K562 (cell line): ENCODE results near the gene ARHGEF25. TPM values are rescaled to one million over a fixed set of nuclear protein-coding genes. Genes with fewer than 3 reads are reported as not detected.

ENCODE experiments used
- ATAC-seq: fragments of 200-7000 bp; cut with Tn5 transposase; 3 replicates; pipeline ENCODE4 v1.9.1; 2020; ENCODE audit warnings: moderate library complexity
- BruUV-seq: library from RNA; stranded (reverse); fragments of 400-500 nt; replicated peaks from 2 replicates; lab custom pipeline; 2021; lab: Mats Ljungman, UMichigan
- CTCF ChIA-PET: fragments of 300-600 bp; formaldehyde crosslinking; extraction: SDS; loops from one replicate; lab custom pipeline; 2021; ENCODE audit warnings: low intra/inter-chr PET ratio; lab: Yijun Ruan, JAX
- POLR2A ChIA-PET: fragments of 300-600, 350-650 bp; sonication (Branson Sonifier 250); formaldehyde crosslinking; extraction: SDS; loops from one replicate; lab custom pipeline; 2021; ENCODE audit warnings: antibody characterized with exemption, inconsistent platforms; lab: Yijun Ruan, JAX
- DNase-seq, 4 experiments: peaks; one replicate each; pipeline versions ENCODE4 v3.0.0 to v3.0.0-alpha.2; 2011 to 2018; ENCODE audit warnings: low spot score in 3 of 4, mixed read lengths in 3 of 4; ENCODE audit errors: extremely low read depth in 1 of 4
- FAIRE-seq: peaks from 2 replicates; lab custom pipeline; 2011; peaks lifted over from hg19 to GRCh38; lab: Jason Lieb, UNC
- H2AFZ ChIP-seq: 2 replicates; pipeline ENCODE4 v1.6.0; 2011; ENCODE audit warnings: low read depth, low read length, control low read depth, inconsistent platforms
- H3K27ac ChIP-seq: fragments of 200-600 bp; 3 replicates; pipeline ENCODE4 v1.8.0; 2011; ENCODE audit warnings: low read depth, mild to moderate bottlenecking, control low read depth, inconsistent platforms, low read length, moderate library complexity, mixed read lengths; ENCODE audit errors: extremely low read depth
- H3K27me3 ChIP-seq, 2 experiments: fragments of 300-600 bp in 1 of 2; 2 replicates in 1 of 2; 3 replicates in 1 of 2; pipeline versions ENCODE4 v1.6.0 to v1.8.0; 2011; ENCODE audit warnings: inconsistent platforms in 2 of 2, low read length in 2 of 2, mild to moderate bottlenecking in 1 of 2, mixed read lengths in 1 of 2, moderate library complexity in 1 of 2; ENCODE audit not compliant: control insufficient read depth in 2 of 2, insufficient read depth in 2 of 2
- H3K36me3 ChIP-seq: fragments of 300-600 bp; 3 replicates; pipeline ENCODE4 v1.8.0; 2011; ENCODE audit warnings: mild to moderate bottlenecking, low read length, inconsistent platforms; ENCODE audit not compliant: control insufficient read depth, insufficient read depth
- H3K4me1 ChIP-seq, 2 experiments: fragments of 200-600 bp in 1 of 2; replicated peaks in 1 of 2; 2 replicates in 1 of 2; 3 replicates in 1 of 2; pipeline versions ENCODE4 v1.5.1 to v1.8.0; 2011; ENCODE audit warnings: inconsistent platforms in 2 of 2, low read length in 2 of 2, mild to moderate bottlenecking in 1 of 2, mixed read lengths in 1 of 2, moderate library complexity in 1 of 2; ENCODE audit not compliant: control insufficient read depth in 2 of 2, insufficient read depth in 2 of 2
- H3K4me2 ChIP-seq: 2 replicates; pipeline ENCODE4 v1.6.1; 2011; ENCODE audit warnings: low read length, control low read depth, inconsistent platforms, mixed read lengths; ENCODE audit not compliant: insufficient read depth
- H3K4me3 ChIP-seq: fragments of 200-600 bp; sonication (generic), shearing (Covaris generic); 2 replicates; pipeline ENCODE4 v1.5.1; 2016; ENCODE audit warnings: control low read depth, inconsistent platforms
- H3K79me2 ChIP-seq: fragments of 200-600 bp; 3 replicates; pipeline ENCODE4 v1.8.0; 2011; ENCODE audit warnings: low read length, inconsistent platforms; ENCODE audit not compliant: control insufficient read depth, insufficient read depth
- H3K9ac ChIP-seq, 2 experiments: 2 replicates each; pipeline versions ENCODE4 v1.6.0 to v1.6.1; 2011; ENCODE audit warnings: low read depth in 2 of 2, low read length in 2 of 2, control low read depth in 1 of 2, inconsistent platforms in 1 of 2, mild to moderate bottlenecking in 1 of 2, mixed read lengths in 1 of 2; ENCODE audit not compliant: insufficient read depth in 1 of 2
- H3K9me1 ChIP-seq: one replicate; pipeline ENCODE4 v1.6.0; 2011; ENCODE audit warnings: inconsistent platforms, mild to moderate bottlenecking, low read length, moderate library complexity; ENCODE audit not compliant: control insufficient read depth, insufficient read depth
- H3K9me3 ChIP-seq: replicated peaks from 2 replicates; pipeline ENCODE4 v1.5.1; 2011; ENCODE audit warnings: low read depth, low read length, inconsistent platforms; ENCODE audit not compliant: control insufficient read depth, insufficient read depth
- H4K20me1 ChIP-seq: replicated peaks from 2 replicates; pipeline ENCODE4 v1.6.1; 2011; ENCODE audit warnings: low read length, inconsistent platforms, mixed read lengths; ENCODE audit not compliant: control insufficient read depth, insufficient read depth
- ARHGAP35 ChIP-seq: fragments of 450-650 bp; IDR thresholded peaks from 2 replicates; pipeline ENCODE4 v1.6.1; 2018; ENCODE audit not compliant: partially characterized antibody
- ARID2 ChIP-seq: fragments of 450-650 bp; IDR thresholded peaks from 2 replicates; pipeline ENCODE4 v1.6.1; 2017; ENCODE audit warnings: antibody characterized with exemption, mild to moderate bottlenecking
- E4F1 ChIP-seq: fragments of 250-450 bp; sonication (Bioruptor Pico); IDR thresholded peaks from 2 replicates; pipeline ENCODE4 v1.5.0; 2021; ENCODE audit warnings: mild to moderate bottlenecking, borderline replicate concordance
- HMGXB4 ChIP-seq: sonication (generic); formaldehyde crosslinking; IDR thresholded peaks from 2 replicates; pipeline ENCODE4 v1.8.1; 2023; ENCODE audit warnings: mild to moderate bottlenecking, missing genetic modification reagents
- NFRKB ChIP-seq: fragments of 450-650 bp; IDR thresholded peaks from 2 replicates; pipeline ENCODE4 v1.6.1; 2016; ENCODE audit warnings: low read depth
- SAP30 ChIP-seq: fragments of 200-600 bp; sonication (generic); IDR thresholded peaks from 2 replicates; pipeline ENCODE4 v1.6.1; 2012; ENCODE audit warnings: borderline replicate concordance, low read depth, mild to moderate bottlenecking, moderate library complexity, low read length, control low read depth, inconsistent platforms; ENCODE audit not compliant: insufficient read depth, poor library complexity, severe bottlenecking
- TEAD1 ChIP-seq, 2 experiments: fragments of 450-650 bp in 1 of 2; sonication (generic) in 1 of 2; formaldehyde crosslinking; IDR thresholded peaks; 2 replicates each; pipeline versions ENCODE4 v1.4.0 to v1.8.0; 2020 to 2022; ENCODE audit warnings: mild to moderate bottlenecking in 2 of 2, missing genetic modification reagents in 1 of 2
- ZBTB34 ChIP-seq: fragments of 250-450 bp; sonication (Bioruptor Pico); IDR thresholded peaks from 2 replicates; pipeline ENCODE4 v1.8.0; 2021; ENCODE audit warnings: mild to moderate bottlenecking, moderate library complexity
- WGBS: fragments of 100-300 bp; shearing (Covaris generic); methylation state at CpG from one replicate; pipeline ENCODE4 v1.1.6; 2016; ENCODE audit warnings: low coverage, mixed read lengths; ENCODE audit not compliant: insufficient coverage; ENCODE audit errors: missing lambda C conversion rate; 5-methylcytosine and 5-hydroxymethylcytosine counted together
- in situ Hi-C: fragments of 300-500 bp; cut with MboI; formaldehyde crosslinking; loops from 4 replicates; pipeline ENCODE4 v1.15.0; 2018; ENCODE audit warnings: inconsistent platforms, mixed read lengths
- intact Hi-C: fragments of 100-400 bp; cut with micrococcal nuclease; formaldehyde crosslinking; loops from 2 replicates; pipeline ENCODE4 v1.14.2; 2022
- polyA plus RNA-seq, 8 experiments: library from polyadenylated mRNA; depleted of rRNA in 4 of 8; stranded (reverse) in 5 of 8; unstranded in 3 of 8; fragments of >200 nt; fragmentation: Nextera tagmentation in 2 of 8; fragmentation: Illumina TruSeq in 1 of 8; extraction: Ambion mirVana in 2 of 8; extraction: Trizol in 1 of 8; gene quantifications; 2 replicates each; pipeline versions ENCODE4 v1.2.1 to v1.2.3, GENCODE V29; 2011 to 2014; ENCODE audit warnings: inconsistent platforms in 1 of 8, missing spikeins in 1 of 8
- total RNA-seq, 7 experiments: library from RNA; depleted of rRNA in 6 of 7; stranded (reverse); fragments of >200 nt in 6 of 7; fragmentation: Illumina TruSeq in 2 of 7; extraction: Trizol in 2 of 7; gene quantifications; 2 replicates each; pipeline versions ENCODE4 v1.2.1 to v1.2.3, GENCODE V29; 2011 to 2021; ENCODE audit warnings: low replicate concordance in 1 of 7
- TF ChIP-seq, protein P1 (sequence below): fragments of 250-450 bp; sonication (Bioruptor Pico); IDR thresholded peaks from 2 replicates; pipeline ENCODE4 v1.4.0; 2020; ENCODE audit warnings: borderline replicate concordance
- TF ChIP-seq, protein P2 (sequence below): fragments of 150-350 bp; conservative IDR thresholded peaks from 2 replicates; pipeline ENCODE4 v1.6.1; 2014; ENCODE audit warnings: low read length

The ARHGEF25 gene
- total and polyA plus RNA-seq, 9 of the 15 experiments (the other 6 are each of a cell fraction or from before 2014, with no cell fraction given) = 0.13 to 17.3 (median 11.6) TPM

DNA sequence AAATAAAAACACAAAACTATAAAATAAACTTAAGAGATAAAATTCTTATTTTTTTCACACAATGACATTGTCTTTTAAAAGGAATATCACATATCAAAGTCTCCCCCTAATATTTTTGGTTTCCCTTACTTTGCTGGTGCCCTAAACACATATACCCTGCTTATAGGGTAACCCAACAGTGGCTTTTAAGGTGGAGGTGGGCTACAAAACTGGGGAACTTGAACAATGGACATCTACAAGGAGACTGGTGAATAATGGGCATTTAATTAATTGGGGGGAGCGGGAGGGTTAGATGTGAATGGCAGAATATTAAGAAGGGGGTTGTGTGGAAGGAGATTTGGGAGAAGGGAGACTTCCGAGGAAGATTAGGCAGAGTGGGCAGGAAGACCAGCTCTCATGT is 12.2 kb downstream of the ARHGEF25 start:
- H4K20me1 ChIP-seq = no peaks in the 10 kb centered on the region
- no peaks in the 10 kb centered on the region for H3K79me2 ChIP-seq
- CTCF ChIA-PET = no interaction called here
- H3K9ac ChIP-seq = no peak overlapping the region
- no peak overlapping the region for H3K4me3 ChIP-seq
- ATAC-seq = no peak
- POLR2A ChIA-PET = interaction anchor here (0.6 to 1.0 kb wide), 3 partner anchors 105 to 906 kb away, joined by 3 read pairs; no protein-coding TSS in a partner anchor
- no peaks in the 10 kb centered on the region for H3K9me3 ChIP-seq
- no peak for DNase-seq
- H3K4me2 ChIP-seq = no peak overlapping the region
- H3K27me3 ChIP-seq = no peaks in the 10 kb centered on the region
- WGBS = 71% methylated on average over 2 of the region's 2 CpGs
- in situ Hi-C loops = no loop called here
- no TSS peak for BruUV-seq
- H3K36me3 ChIP-seq = peaks cover 20% of the 10 kb centered on the region; the same call in 1 of the 3 replicates
- no peak overlapping the region for H2AFZ ChIP-seq
- no peak for FAIRE-seq
- peaks cover 20 to 41% of the 10 kb centered on the region in 2 experiments for H3K4me1 ChIP-seq
- no peak overlapping the region for H3K27ac ChIP-seq
- intact Hi-C loops = loop anchor here (5.0 kb wide), 1 partner anchor 101 kb away; the partner anchor contains the start of genes DDIT3 and MBD6
- no peaks in the 10 kb centered on the region for H3K9me1 ChIP-seq
- TF ChIP-seq TEAD1 (CRISPR knock-in tag; IDR thresholded peaks at IDR 0.05) = no peak
- TF ChIP-seq, protein P1, sequence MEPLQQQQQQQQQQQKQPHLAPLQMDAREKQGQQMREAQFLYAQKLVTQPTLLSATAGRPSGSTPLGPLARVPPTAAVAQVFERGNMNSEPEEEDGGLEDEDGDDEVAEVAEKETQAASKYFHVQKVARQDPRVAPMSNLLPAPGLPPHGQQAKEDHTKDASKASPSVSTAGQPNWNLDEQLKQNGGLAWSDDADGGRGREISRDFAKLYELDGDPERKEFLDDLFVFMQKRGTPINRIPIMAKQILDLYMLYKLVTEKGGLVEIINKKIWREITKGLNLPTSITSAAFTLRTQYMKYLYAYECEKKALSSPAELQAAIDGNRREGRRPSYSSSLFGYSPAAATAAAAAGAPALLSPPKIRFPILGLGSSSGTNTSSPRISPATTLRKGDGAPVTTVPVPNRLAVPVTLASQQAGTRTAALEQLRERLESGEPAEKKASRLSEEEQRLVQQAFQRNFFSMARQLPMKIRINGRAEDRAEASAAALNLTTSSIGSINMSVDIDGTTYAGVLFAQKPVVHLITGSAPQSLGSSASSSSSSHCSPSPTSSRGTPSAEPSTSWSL (CRISPR knock-in tag) = no peak
- TF ChIP-seq HMGXB4 (CRISPR knock-in tag) = no peak
- TF ChIP-seq E4F1 (CRISPR knock-in tag) = no peak
- TF ChIP-seq, protein P2, sequence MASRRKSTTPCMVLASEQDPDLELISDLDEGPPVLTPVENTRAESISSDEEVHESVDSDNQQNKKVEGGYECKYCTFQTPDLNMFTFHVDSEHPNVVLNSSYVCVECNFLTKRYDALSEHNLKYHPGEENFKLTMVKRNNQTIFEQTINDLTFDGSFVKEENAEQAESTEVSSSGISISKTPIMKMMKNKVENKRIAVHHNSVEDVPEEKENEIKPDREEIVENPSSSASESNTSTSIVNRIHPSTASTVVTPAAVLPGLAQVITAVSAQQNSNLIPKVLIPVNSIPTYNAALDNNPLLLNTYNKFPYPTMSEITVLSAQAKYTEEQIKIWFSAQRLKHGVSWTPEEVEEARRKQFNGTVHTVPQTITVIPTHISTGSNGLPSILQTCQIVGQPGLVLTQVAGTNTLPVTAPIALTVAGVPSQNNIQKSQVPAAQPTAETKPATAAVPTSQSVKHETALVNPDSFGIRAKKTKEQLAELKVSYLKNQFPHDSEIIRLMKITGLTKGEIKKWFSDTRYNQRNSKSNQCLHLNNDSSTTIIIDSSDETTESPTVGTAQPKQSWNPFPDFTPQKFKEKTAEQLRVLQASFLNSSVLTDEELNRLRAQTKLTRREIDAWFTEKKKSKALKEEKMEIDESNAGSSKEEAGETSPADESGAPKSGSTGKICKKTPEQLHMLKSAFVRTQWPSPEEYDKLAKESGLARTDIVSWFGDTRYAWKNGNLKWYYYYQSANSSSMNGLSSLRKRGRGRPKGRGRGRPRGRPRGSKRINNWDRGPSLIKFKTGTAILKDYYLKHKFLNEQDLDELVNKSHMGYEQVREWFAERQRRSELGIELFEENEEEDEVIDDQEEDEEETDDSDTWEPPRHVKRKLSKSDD = no peak
- no peak for TF ChIP-seq ARHGAP35
- no peak for TF ChIP-seq ZBTB34 (CRISPR knock-in tag)
- TF ChIP-seq NFRKB = no peak
- no peak for TF ChIP-seq SAP30
- TF ChIP-seq ARID2 = no peak
